NCI-H748 (cell line): ENCODE measurements around the gene HMG20B.

Experiments used
- DNase-seq: peaks from one replicate; lab custom pipeline; 2025; ENCODE audit not compliant: unreplicated experiment; lab: John Stamatoyannopoulos, UW

The HMG20B gene

GRCh38 chr19:3618144-3618810 is 45.5 kb downstream of the HMG20B start:
- no peak for DNase-seq

- no peak for DNase-seq
Measured at GRCh38 chr19:3618811-3619630, 46.3 kb downstream of the HMG20B start.

GRCh38 chr19:3619631-3620012 is 46.9 kb downstream of the HMG20B start:
- DNase-seq: no peak

GRCh38 chr19:3620145-3620816 is 47.5 kb downstream of the HMG20B start:
- no peak for DNase-seq

GRCh38 chr19:3620817-3621547 is 48.2 kb downstream of the HMG20B start:
- no peak for DNase-seq

GRCh38 chr19:3621689-3622088 is 48.9 kb downstream of the HMG20B start:
- DNase-seq: no peak

- DNase-seq: no peak
Measured at GRCh38 chr19:3622224-3622623, 49.5 kb downstream of the HMG20B start.

GRCh38 chr19:3623716-3624115 is 51.0 kb downstream of the HMG20B start:
- no peak for DNase-seq

- DNase-seq: no peak
Measured at GRCh38 chr19:3625996-3626472, 53.3 kb downstream of the HMG20B start.

GRCh38 chr19:3626473-3627350 is 54.0 kb downstream of the HMG20B start, which contains the start of gene CACTIN:
Gene CACTIN (minus strand): TSS chr19:3626790. CDS start chr19:3626762, 28 bp downstream.
- peak; percentile 97 for DNase-seq

- DNase-seq: no peak
Measured at GRCh38 chr19:3627351-3627723, 54.6 kb downstream of the HMG20B start.
